B cell (primary cell): ENCODE data around the gene PSMD10. TPM values are rescaled to one million over a fixed set of nuclear protein-coding genes. Genes with fewer than 3 reads are reported as not detected.

ENCODE experiments used
- ATAC-seq: fragments of 200-7000 bp; cut with Tn5 transposase; one replicate; pipeline ENCODE4 v1.10.0; 2021; ENCODE audit warnings: low read depth, mild to moderate bottlenecking, moderate number of reproducible peaks, moderate library complexity
- CTCF ChIA-PET: fragments of 350-600 bp; sonication (Branson Sonifier 250); formaldehyde crosslinking; loops from one replicate; lab custom pipeline; 2021; ENCODE audit warnings: antibody characterized with exemption, inconsistent platforms; lab: Charles Lee
- POLR2A ChIA-PET: fragments of 350-600 bp; sonication (Branson Sonifier 250); formaldehyde crosslinking; loops from one replicate; lab custom pipeline; 2021; ENCODE audit warnings: antibody characterized with exemption; lab: Charles Lee
- DNase-seq: peaks from one replicate; pipeline ENCODE4 v3.0.0; 2013
- H2AFZ ChIP-seq: 2 replicates; pipeline ENCODE4 v1.6.1; 2012; ENCODE audit warnings: mild to moderate bottlenecking, low read depth, low read length; ENCODE audit not compliant: insufficient read depth, poor library complexity, severe bottlenecking
- H3K27ac ChIP-seq, 2 donors: 1 replicate in 1 of 2; 2 replicates in 1 of 2; pipeline ENCODE4 v1.5.1; 2012 to 2013; ENCODE audit warnings: low read length in 2 of 2, mild to moderate bottlenecking in 2 of 2, moderate library complexity in 1 of 2
- H3K27me3 ChIP-seq, 4 experiments: fragments of 200-600 bp in 1 of 4; sonication (generic) in 1 of 4; replicated peaks in 1 of 4; 1 replicate in 2 of 4; 2 replicates in 2 of 4; pipeline versions ENCODE4 v1.6.1 to v1.7.0; 2013 to 2016; ENCODE audit warnings: low read length in 3 of 4, mild to moderate bottlenecking in 2 of 4, mixed read lengths in 1 of 4, moderate library complexity in 1 of 4; ENCODE audit not compliant: insufficient read depth in 4 of 4, control insufficient read depth in 3 of 4; ENCODE audit errors: control extremely low read depth in 1 of 4
- H3K36me3 ChIP-seq, 2 experiments: replicated peaks in 1 of 2; 1 replicate in 1 of 2; 2 replicates in 1 of 2; pipeline versions ENCODE4 v1.6.1 to v1.7.1; 2013; ENCODE audit warnings: low read length in 1 of 2; ENCODE audit not compliant: insufficient read depth in 2 of 2, control insufficient read depth in 1 of 2; ENCODE audit errors: control extremely low read depth in 1 of 2, extremely low read depth in 1 of 2
- H3K4me1 ChIP-seq, 2 donors: fragments of 200-600 bp in 1 of 2; sonication (generic) in 1 of 2; 1 replicate in 1 of 2; 2 replicates in 1 of 2; pipeline versions ENCODE4 v1.5.1 to v1.6.1; 2013 to 2017; ENCODE audit warnings: low read length in 2 of 2; ENCODE audit not compliant: control insufficient read depth in 2 of 2, insufficient read depth in 2 of 2
- H3K4me2 ChIP-seq: replicated peaks from 2 replicates; pipeline ENCODE3; 2012; ENCODE audit warnings: mild to moderate bottlenecking, low read depth, low read length; ENCODE audit not compliant: poor library complexity, severe bottlenecking
- H3K4me3 ChIP-seq, 5 experiments: fragments of 200-600 bp in 1 of 5; sonication (generic) in 1 of 5; 1 replicate in 3 of 5; 2 replicates in 2 of 5; pipeline versions ENCODE4 v1.5.1 to v1.7.0; 2011 to 2016; ENCODE audit warnings: low read length in 4 of 5, mild to moderate bottlenecking in 4 of 5, low read depth in 2 of 5, control low read depth in 1 of 5, moderate library complexity in 1 of 5; ENCODE audit not compliant: insufficient read depth in 1 of 5; ENCODE audit errors: control extremely low read depth in 1 of 5, extremely low read depth in 1 of 5
- H3K79me2 ChIP-seq: fragments of 200-600 bp; sonication (generic); one replicate; pipeline ENCODE4 v1.6.0; 2016; ENCODE audit warnings: low read length; ENCODE audit not compliant: control insufficient read depth, insufficient read depth
- H3K9ac ChIP-seq: fragments of 200-600 bp; sonication (generic); 2 replicates; pipeline ENCODE4 v1.6.1; 2017; ENCODE audit warnings: mild to moderate bottlenecking, low read length, moderate library complexity
- H3K9me3 ChIP-seq, 3 donors: one replicate each; pipeline versions ENCODE4 v1.6.1 to v1.7.1; 2013; ENCODE audit warnings: low read length in 2 of 3; ENCODE audit not compliant: control insufficient read depth in 2 of 3, insufficient read depth in 1 of 3; ENCODE audit errors: control extremely low read depth in 1 of 3
- H4K20me1 ChIP-seq: 2 replicates; pipeline ENCODE4 v1.6.0; 2012; ENCODE audit warnings: mild to moderate bottlenecking, low read length; ENCODE audit not compliant: insufficient read depth, control insufficient read depth, poor library complexity, severe bottlenecking
- H3K27ac Mint-ChIP-seq: one replicate; pipeline ENCODE4 v1.8.0; 2021; ENCODE audit warnings: mixed read lengths
- H3K27me3 Mint-ChIP-seq: one replicate; pipeline ENCODE4 v1.8.0; 2021; ENCODE audit warnings: mixed read lengths
- H3K4me1 Mint-ChIP-seq: one replicate; pipeline ENCODE4 v1.8.0; 2021; ENCODE audit warnings: mixed read lengths
- H3K4me3 Mint-ChIP-seq: one replicate; pipeline ENCODE4 v1.8.0; 2021; ENCODE audit warnings: mixed read lengths
- H3K9me3 Mint-ChIP-seq: one replicate; pipeline ENCODE4 v1.8.0; 2022; ENCODE audit warnings: mixed read lengths; ENCODE audit not compliant: insufficient read depth
- CTCF ChIP-seq: fragments of 200-600 bp; IDR thresholded peaks from one replicate; pipeline ENCODE4 v1.8.0; 2022; ENCODE audit warnings: antibody characterized with exemption, mild to moderate bottlenecking
- EZH2 ChIP-seq: IDR thresholded peaks from 2 replicates; pipeline ENCODE4 v1.6.1; 2012; ENCODE audit warnings: borderline replicate concordance, low read depth, mild to moderate bottlenecking, moderate library complexity, low read length; ENCODE audit not compliant: insufficient read depth, poor library complexity, severe bottlenecking
- WGBS: methylation state at CpG from one replicate; pipeline ENCODE4 v1.1.5; 2013; ENCODE audit warnings: missing lambda C conversion rate; ENCODE audit not compliant: insufficient coverage; 5-methylcytosine and 5-hydroxymethylcytosine counted together
- intact Hi-C: fragments of 100-400 bp; cut with micrococcal nuclease; formaldehyde crosslinking; loops from one replicate; pipeline ENCODE4 v1.10.0; 2022
- polyA minus RNA-seq: library from RNA; depleted of rRNA, polyadenylated mRNA; stranded (reverse); fragments of >200 nt; gene quantifications from 2 replicates; pipeline ENCODE4 v1.2.3, GENCODE V29; 2012
- polyA plus RNA-seq: library from polyadenylated mRNA; depleted of rRNA; stranded (reverse); fragments of >200 nt; gene quantifications from 2 replicates; pipeline ENCODE4 v1.2.3, GENCODE V29; 2012
- total RNA-seq, 2 donors: library from RNA; stranded (reverse); fragments of 120-200 nt in 1 of 2; gene quantifications; 1 replicate in 1 of 2; 2 replicates in 1 of 2; pipeline versions ENCODE4 v1.2.3 to v1.2.4, GENCODE V29; 2013 to 2022

The PSMD10 gene
- total RNA-seq (22.6 and 27.4 TPM in 2 replicates), polyA plus RNA-seq (9.6 and 16.3 TPM in 2 replicates), polyA minus RNA-seq (12.9 and 16.9 TPM in 2 replicates)
- total RNA-seq (2013), result 45.6 TPM

GRCh38 chrX:108091264-108091877, at the start of gene PSMD10, which contains the start of gene ATG4A:
Gene PSMD10 (minus strand): TSS chrX:108091542. CDS start chrX:108091520, 22 bp downstream.
Gene ATG4A (plus strand): TSS chrX:108091778. CDS start chrX:108091827, 49 bp downstream.
- POLR2A ChIA-PET, result interaction anchor here (0.6 kb wide), 1 partner anchor 419 kb away, joined by 3 read pairs; no protein-coding TSS in a partner anchor

More at GRCh38 chrX:108091264-108091877, at the start of gene PSMD10, which contains the start of gene ATG4A:
- Histone ChIP-seq H3K4me2 (peak within 1 kb of the TSS; percentile 79), H3K9me3 (no peaks in the 10 kb centered on the region), H3K79me2 (peaks cover 10% of the 10 kb centered on the region), H3K4me1 (peaks cover 4 to 8% of the 10 kb centered on the region in 2 donors), H3K9ac (peak within 1 kb of the TSS; percentile 74), H3K27ac (peak within 1 kb of the TSS; percentile 83 to 87), H3K27me3 (no peaks in the 10 kb centered on the region), H4K20me1 (no peaks in the 10 kb centered on the region), H3K36me3 (peaks cover 0 to 17% of the 10 kb centered on the region in 2 experiments), H2AFZ (peak within 1 kb of the TSS; percentile 83), H3K4me3 (peak within 1 kb of the TSS; percentile 55 to 77 (median 75))
- CTCF ChIA-PET, result interaction anchor here (0.7 kb wide), 1 partner anchor 432 kb away, joined by 4 read pairs; no protein-coding TSS in a partner anchor
- no peak within 1 kb of the TSS for H3K27ac Mint-ChIP-seq
- H3K4me1 Mint-ChIP-seq, result peaks cover 5% of the 10 kb centered on the region
- WGBS, result 0% methylated on average over 44 of the region's 47 CpGs
- intact Hi-C loops, result loop anchor here (1.0 to 10.0 kb wide), 5 partner anchors 463 to 1911 kb away; partner anchors contain the start of genes PRPS1, RADX, RBM41 and TBC1D8B
- TF ChIP-seq EZH2 (no peak), CTCF (no peak)
- H3K27me3 Mint-ChIP-seq, result no peaks in the 10 kb centered on the region
- ATAC-seq (peak; percentile 93), DNase-seq (peak; percentile 91)
- H3K4me3 Mint-ChIP-seq, result no peak within 1 kb of the TSS
- no peaks in the 10 kb centered on the region for H3K9me3 Mint-ChIP-seq
